ENCODE results near the gene LSAMP.

- TF ChIP-seq CTCF (IDR thresholded peaks at IDR 0.05; ENCODE audit: low read depth, low read length) (peak; percentile 63), EZH2phosphoT487 (IDR thresholded peaks at IDR 0.05; ENCODE audit: low read depth) (no peak)
Measured at GRCh38 chr3:115913069-115913686, 532.1 kb downstream of the LSAMP start.
